Transverse colon (tissue), 4 donors: ENCODE measurements around the gene CBLB.

Source experiments
- EP300 ChIP-seq: sonication (generic); formaldehyde crosslinking; IDR thresholded peaks from one replicate; pipeline ENCODE4 v1.6.1; 2017; ENCODE audit warnings: antibody characterized with exemption, low read depth
- POLR2A ChIP-seq: fragments of 450-650 bp; IDR thresholded peaks from one replicate; pipeline ENCODE4 v1.6.1; 2016; ENCODE audit warnings: antibody characterized with exemption, mild to moderate bottlenecking, moderate library complexity
- POLR2AphosphoS5 ChIP-seq, 3 donors: sonication (generic); formaldehyde crosslinking; IDR thresholded peaks; one replicate each; pipeline ENCODE4 v1.6.1; 2016; ENCODE audit warnings: antibody characterized with exemption in 3 of 3
- TF ChIP-seq, protein P1 (sequence below), 5 experiments: fragments of 200-600 bp in 3 of 5; fragments of 450-650 bp in 2 of 5; sonication (generic) in 3 of 5; IDR thresholded peaks; 1 replicate in 2 of 5; 2 replicates in 3 of 5; pipeline ENCODE4 v1.5.1; 2016 to 2017; ENCODE audit warnings: antibody characterized with exemption in 5 of 5, inconsistent platforms in 3 of 5, mild to moderate bottlenecking in 2 of 5, moderate library complexity in 1 of 5

- TF ChIP-seq EP300 = no peak
- TF ChIP-seq, protein P1, sequence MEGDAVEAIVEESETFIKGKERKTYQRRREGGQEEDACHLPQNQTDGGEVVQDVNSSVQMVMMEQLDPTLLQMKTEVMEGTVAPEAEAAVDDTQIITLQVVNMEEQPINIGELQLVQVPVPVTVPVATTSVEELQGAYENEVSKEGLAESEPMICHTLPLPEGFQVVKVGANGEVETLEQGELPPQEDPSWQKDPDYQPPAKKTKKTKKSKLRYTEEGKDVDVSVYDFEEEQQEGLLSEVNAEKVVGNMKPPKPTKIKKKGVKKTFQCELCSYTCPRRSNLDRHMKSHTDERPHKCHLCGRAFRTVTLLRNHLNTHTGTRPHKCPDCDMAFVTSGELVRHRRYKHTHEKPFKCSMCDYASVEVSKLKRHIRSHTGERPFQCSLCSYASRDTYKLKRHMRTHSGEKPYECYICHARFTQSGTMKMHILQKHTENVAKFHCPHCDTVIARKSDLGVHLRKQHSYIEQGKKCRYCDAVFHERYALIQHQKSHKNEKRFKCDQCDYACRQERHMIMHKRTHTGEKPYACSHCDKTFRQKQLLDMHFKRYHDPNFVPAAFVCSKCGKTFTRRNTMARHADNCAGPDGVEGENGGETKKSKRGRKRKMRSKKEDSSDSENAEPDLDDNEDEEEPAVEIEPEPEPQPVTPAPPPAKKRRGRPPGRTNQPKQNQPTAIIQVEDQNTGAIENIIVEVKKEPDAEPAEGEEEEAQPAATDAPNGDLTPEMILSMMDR (IDR thresholded peaks at IDR 0.05) = no peak
- TF ChIP-seq POLR2A = no peak
- TF ChIP-seq POLR2AphosphoS5 (IDR thresholded peaks at IDR 0.05) = no peak
These were observed 180.0 kb downstream of the CBLB start for GRCh38 chr3:105688821-105689220.
